Astrocyte of the hippocampus (primary cell): Measurements from ENCODE around the gene SPTLC2.

Experiments used
- DNase-seq: peaks from one replicate; pipeline ENCODE4 v3.0.0; 2011; ENCODE audit warnings: low read depth, low spot score

Gene SPTLC2

GRCh38 chr14:77469539-77469938 lies 146.9 kb downstream of the SPTLC2 start:
- no peak for DNase-seq

GRCh38 chr14:77469067-77469505 lies 147.4 kb downstream of the SPTLC2 start:
- DNase-seq, result no peak

GRCh38 chr14:77467801-77468200 lies 148.6 kb downstream of the SPTLC2 start:
- DNase-seq, result no peak

GRCh38 chr14:77459072-77459723 lies 157.2 kb downstream of the SPTLC2 start:
- DNase-seq, result peak; percentile 84

- peak; percentile 45 for DNase-seq
Measured at GRCh38 chr14:77458249-77458950, 158.0 kb downstream of the SPTLC2 start.

- peak; percentile 99 for DNase-seq
Measured at GRCh38 chr14:77457522-77458248, 158.8 kb downstream of the SPTLC2 start, which contains the start of the genes AHSA1 and VIPAS39. Gene AHSA1 (plus strand): TSS chr14:77458093. CDS start chr14:77458190, 97 bp downstream. Gene VIPAS39 (minus strand): TSS chr14:77457601. CDS start chr14:77454102, 3,499 bp downstream.

GRCh38 chr14:77457115-77457521 lies 159.3 kb downstream of the SPTLC2 start:
- no peak for DNase-seq
